ES-I3 (cell line): Measurements from ENCODE around the gene TTYH2.

Source experiments
- H3K36me3 ChIP-seq: 2 replicates; pipeline ENCODE4 v1.6.1; 2013; ENCODE audit warnings: mild to moderate bottlenecking, low read length, control low read depth, moderate library complexity; ENCODE audit not compliant: insufficient read depth
- H3K4me1 ChIP-seq: 2 replicates; pipeline ENCODE4 v1.6.1; 2013; ENCODE audit warnings: mild to moderate bottlenecking, control low read depth, low read length; ENCODE audit not compliant: insufficient read depth
- H3K9ac ChIP-seq: 2 replicates; pipeline ENCODE4 v1.6.1; 2013; ENCODE audit warnings: low read depth, mild to moderate bottlenecking, low read length, moderate library complexity
- H3K9me3 ChIP-seq: 2 replicates; pipeline ENCODE4 v1.6.1; 2013; ENCODE audit warnings: mild to moderate bottlenecking, low read length, moderate library complexity; ENCODE audit not compliant: control insufficient read depth, insufficient read depth

Gene TTYH2

GRCh38 chr17:74212913-74213791 lies at the start of gene TTYH2:
Gene TTYH2, plus strand, starts transcription at chr17:74213571. Its CDS starts 17 bp downstream, at chr17:74213588.
- Histone ChIP-seq H3K9me3 (no peaks in the 10 kb centered on the region), H3K4me1 (peaks cover 28% of the 10 kb centered on the region; the same call in 1 of the 2 replicates), H3K9ac (peak within 1 kb of the TSS; percentile 64), H3K36me3 (peaks cover 13% of the 10 kb centered on the region)

GRCh38 chr17:74163836-74164235 lies 49.5 kb upstream of the TTYH2 start:
- Histone ChIP-seq H3K9ac (no peak overlapping the region), H3K9me3 (no peaks in the 10 kb centered on the region), H3K4me1 (peaks cover 6% of the 10 kb centered on the region; the same call in 1 of the 2 replicates), H3K36me3 (no peaks in the 10 kb centered on the region)

GRCh38 chr17:74164446-74165045 lies 48.8 kb upstream of the TTYH2 start:
- Histone ChIP-seq H3K9ac (no peak overlapping the region), H3K36me3 (no peaks in the 10 kb centered on the region), H3K4me1 (peaks cover 6% of the 10 kb centered on the region; the same call in 1 of the 2 replicates), H3K9me3 (no peaks in the 10 kb centered on the region)

- H3K9me3 ChIP-seq, result no peaks in the 10 kb centered on the region
- peaks cover 6% of the 10 kb centered on the region; the same call in 1 of the 2 replicates for H3K4me1 ChIP-seq
- H3K9ac ChIP-seq, result no peak overlapping the region
- H3K36me3 ChIP-seq, result no peaks in the 10 kb centered on the region
These were observed 47.5 kb upstream of the TTYH2 start for GRCh38 chr17:74165797-74166365.

GRCh38 chr17:74170924-74171323 lies 42.4 kb upstream of the TTYH2 start:
- H3K9ac ChIP-seq, result no peak overlapping the region
- H3K9me3 ChIP-seq, result no peaks in the 10 kb centered on the region
- no peaks in the 10 kb centered on the region for H3K36me3 ChIP-seq
- H3K4me1 ChIP-seq, result no peaks in the 10 kb centered on the region

GRCh38 chr17:74172700-74173099 lies 40.7 kb upstream of the TTYH2 start:
- no peak overlapping the region for H3K9ac ChIP-seq
- H3K4me1 ChIP-seq, result no peaks in the 10 kb centered on the region; the same call in 1 of the 2 replicates
- no peaks in the 10 kb centered on the region for H3K36me3 ChIP-seq
- no peaks in the 10 kb centered on the region for H3K9me3 ChIP-seq

GRCh38 chr17:74176546-74177001 lies 36.8 kb upstream of the TTYH2 start:
- Histone ChIP-seq H3K9me3 (no peaks in the 10 kb centered on the region), H3K4me1 (no peaks in the 10 kb centered on the region; the same call in 1 of the 2 replicates), H3K36me3 (no peaks in the 10 kb centered on the region), H3K9ac (no peak overlapping the region)

GRCh38 chr17:74177018-74177450 lies 36.3 kb upstream of the TTYH2 start:
- Histone ChIP-seq H3K36me3 (no peaks in the 10 kb centered on the region), H3K9ac (no peak overlapping the region), H3K9me3 (no peaks in the 10 kb centered on the region), H3K4me1 (no peaks in the 10 kb centered on the region; the same call in 1 of the 2 replicates)

- Histone ChIP-seq H3K9me3 (no peaks in the 10 kb centered on the region), H3K36me3 (no peaks in the 10 kb centered on the region), H3K9ac (no peak overlapping the region), H3K4me1 (no peaks in the 10 kb centered on the region; the same call in 1 of the 2 replicates)
These were observed 33.8 kb upstream of the TTYH2 start for GRCh38 chr17:74179576-74179975.

GRCh38 chr17:74180336-74180735 lies 33.0 kb upstream of the TTYH2 start:
- H3K4me1 ChIP-seq, result no peaks in the 10 kb centered on the region; the same call in 1 of the 2 replicates
- no peaks in the 10 kb centered on the region for H3K36me3 ChIP-seq
- no peak overlapping the region for H3K9ac ChIP-seq
- H3K9me3 ChIP-seq, result no peaks in the 10 kb centered on the region

- Histone ChIP-seq H3K4me1 (no peaks in the 10 kb centered on the region; the same call in 1 of the 2 replicates), H3K9me3 (no peaks in the 10 kb centered on the region), H3K9ac (no peak overlapping the region), H3K36me3 (no peaks in the 10 kb centered on the region)
These were observed 32.0 kb upstream of the TTYH2 start for GRCh38 chr17:74181341-74181740.

- Histone ChIP-seq H3K9me3 (no peaks in the 10 kb centered on the region), H3K9ac (no peak overlapping the region), H3K36me3 (no peaks in the 10 kb centered on the region), H3K4me1 (no peaks in the 10 kb centered on the region; the same call in 1 of the 2 replicates)
These were observed 31.2 kb upstream of the TTYH2 start for GRCh38 chr17:74182041-74182723.

GRCh38 chr17:74183411-74183810 lies 30.0 kb upstream of the TTYH2 start:
- Histone ChIP-seq H3K9ac (no peak overlapping the region), H3K9me3 (no peaks in the 10 kb centered on the region), H3K4me1 (no peaks in the 10 kb centered on the region), H3K36me3 (no peaks in the 10 kb centered on the region)

- no peaks in the 10 kb centered on the region for H3K4me1 ChIP-seq
- H3K9me3 ChIP-seq, result no peaks in the 10 kb centered on the region
- no peaks in the 10 kb centered on the region for H3K36me3 ChIP-seq
- H3K9ac ChIP-seq, result no peak overlapping the region
These were observed 27.7 kb upstream of the TTYH2 start for GRCh38 chr17:74185571-74186185.
